Lower leg skin (tissue), 4 donors: ENCODE results near the gene SPCS2. TPM values are rescaled to one million over a fixed set of nuclear protein-coding genes. Genes with fewer than 3 reads are reported as not detected.
"Not testable (repeated sequence)": the region's sequence is repeated elsewhere in the genome, so short reads cannot be mapped to it uniquely, and the experiment has no call there.

Source experiments
- DNase-seq, 2 donors: peaks; one replicate each; pipeline ENCODE4 v3.0.0-alpha.2; 2019; ENCODE audit warnings: low spot score in 2 of 2
- H3K4me3 ChIP-seq: fragments of 200-600 bp; sonication (generic); 2 replicates; pipeline ENCODE4 v1.5.1; 2017; ENCODE audit warnings: mild to moderate bottlenecking, low read depth; ENCODE audit not compliant: poor library complexity, severe bottlenecking
- POLR2A ChIP-seq, 2 donors: fragments of 450-650 bp; IDR thresholded peaks; one replicate each; pipeline ENCODE4 v1.6.1; 2016 to 2017; ENCODE audit warnings: antibody characterized with exemption in 2 of 2, mild to moderate bottlenecking in 1 of 2, moderate library complexity in 1 of 2
- WGBS, 2 donors: methylation state at CpG; one replicate each; pipeline ENCODE4 v1.1.5; 2018; 5-methylcytosine and 5-hydroxymethylcytosine counted together
- intact Hi-C: fragments of 100-400 bp; cut with DNase I; formaldehyde crosslinking; loops from one replicate; pipeline ENCODE4 v1.15.0; 2023; ENCODE audit warnings: low total_unique reads
- total RNA-seq, 4 donors: library from RNA; depleted of rRNA; stranded (reverse); fragments of >200 nt; gene quantifications; one replicate each; pipeline ENCODE4 v1.1.0, GENCODE V29; 2016
- TF ChIP-seq, protein P1 (sequence below), 3 donors: fragments of 450-650 bp; IDR thresholded peaks; one replicate each; pipeline ENCODE4 v1.5.1; 2016; ENCODE audit warnings: antibody characterized with exemption in 3 of 3, mild to moderate bottlenecking in 3 of 3, moderate library complexity in 2 of 3

SPCS2 gene
- total RNA-seq, 4 donors from 2014 or later, result 19.2 to 117 (median 23.9) TPM

GRCh38 chr11:74957937-74958629 is 9.0 kb downstream of the SPCS2 start:
- TF ChIP-seq POLR2A (IDR thresholded peaks at IDR 0.05), result no peak
- TF ChIP-seq, protein P1, sequence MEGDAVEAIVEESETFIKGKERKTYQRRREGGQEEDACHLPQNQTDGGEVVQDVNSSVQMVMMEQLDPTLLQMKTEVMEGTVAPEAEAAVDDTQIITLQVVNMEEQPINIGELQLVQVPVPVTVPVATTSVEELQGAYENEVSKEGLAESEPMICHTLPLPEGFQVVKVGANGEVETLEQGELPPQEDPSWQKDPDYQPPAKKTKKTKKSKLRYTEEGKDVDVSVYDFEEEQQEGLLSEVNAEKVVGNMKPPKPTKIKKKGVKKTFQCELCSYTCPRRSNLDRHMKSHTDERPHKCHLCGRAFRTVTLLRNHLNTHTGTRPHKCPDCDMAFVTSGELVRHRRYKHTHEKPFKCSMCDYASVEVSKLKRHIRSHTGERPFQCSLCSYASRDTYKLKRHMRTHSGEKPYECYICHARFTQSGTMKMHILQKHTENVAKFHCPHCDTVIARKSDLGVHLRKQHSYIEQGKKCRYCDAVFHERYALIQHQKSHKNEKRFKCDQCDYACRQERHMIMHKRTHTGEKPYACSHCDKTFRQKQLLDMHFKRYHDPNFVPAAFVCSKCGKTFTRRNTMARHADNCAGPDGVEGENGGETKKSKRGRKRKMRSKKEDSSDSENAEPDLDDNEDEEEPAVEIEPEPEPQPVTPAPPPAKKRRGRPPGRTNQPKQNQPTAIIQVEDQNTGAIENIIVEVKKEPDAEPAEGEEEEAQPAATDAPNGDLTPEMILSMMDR (IDR thresholded peaks at IDR 0.05), result no peak
- DNase-seq, result no peak
- H3K4me3 ChIP-seq, result no peak overlapping the region
- intact Hi-C loops, result no loop called here
- WGBS, 2 donors, result 96 to 100% methylated on average over 1 of the region's 1 CpG

DNA sequence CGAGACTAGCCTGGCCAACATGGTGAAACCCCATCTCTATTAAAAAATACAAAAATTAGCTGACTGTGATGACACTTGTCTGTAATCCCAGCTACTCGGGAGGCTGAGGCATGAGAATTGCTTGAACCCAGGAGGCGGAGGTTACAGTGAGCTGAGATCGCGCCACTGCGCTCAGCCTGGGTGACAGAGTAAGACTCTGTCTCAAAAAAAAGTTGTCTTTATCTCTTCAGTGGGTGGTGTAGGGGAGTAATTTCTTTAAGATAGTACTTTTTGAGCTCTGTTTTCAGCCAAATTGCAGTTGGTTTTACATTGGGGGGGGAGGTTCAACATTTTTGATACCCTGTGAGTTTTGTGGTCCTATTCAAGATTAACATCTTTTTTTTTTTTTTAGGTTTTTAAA is 11.1 kb downstream of the SPCS2 start:
- H3K4me3 ChIP-seq, DNase-seq, intact Hi-C loops: not testable (repeated sequence)
- 96 to 98% methylated on average over 6 of the region's 6 CpGs for WGBS, 2 donors

- H3K4me3 ChIP-seq, result no peak overlapping the region
- DNase-seq, result no peak
- 91 to 96% methylated on average over 5 of the region's 5 CpGs for WGBS, 2 donors
- TF ChIP-seq POLR2A (IDR thresholded peaks at IDR 0.05), result no peak
- TF ChIP-seq, protein P1 (IDR thresholded peaks at IDR 0.05), result no peak
- intact Hi-C loops, result no loop called here
Measured at GRCh38 chr11:74966651-74967050, 17.6 kb downstream of the SPCS2 start.

DNA sequence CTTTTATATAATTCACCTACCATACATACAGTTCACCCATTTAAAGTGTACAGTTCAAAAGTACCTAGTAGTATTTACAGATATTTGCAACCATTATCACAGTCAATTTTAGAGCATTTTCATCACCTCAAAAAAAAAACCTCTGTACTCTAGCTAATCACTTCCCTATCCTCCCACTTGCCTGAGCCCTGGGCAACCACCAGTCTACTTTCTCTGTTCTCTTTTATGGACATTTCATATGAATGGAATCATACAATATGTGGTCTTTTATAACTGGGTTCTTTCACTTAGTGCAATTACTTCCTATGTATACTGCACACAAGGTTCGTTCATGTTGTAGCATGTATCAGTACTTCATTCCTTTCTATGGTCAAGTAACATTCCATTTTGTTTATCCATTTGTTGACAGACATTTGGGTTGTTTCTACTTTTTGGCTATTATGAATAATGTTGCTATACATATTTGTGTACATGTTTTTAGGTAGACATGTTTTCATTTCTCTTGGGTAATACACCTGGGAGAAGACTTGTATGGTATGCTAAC is 21.9 kb downstream of the SPCS2 start:
- H3K4me3 ChIP-seq, result no peak overlapping the region
- WGBS, 2 donors, result 75 to 89% methylated on average over 1 of the region's 1 CpG
- intact Hi-C loops, result no loop called here
- TF ChIP-seq, protein P1 (IDR thresholded peaks at IDR 0.05), result no peak
- no peak for TF ChIP-seq POLR2A (IDR thresholded peaks at IDR 0.05)
- no peak for DNase-seq

DNA sequence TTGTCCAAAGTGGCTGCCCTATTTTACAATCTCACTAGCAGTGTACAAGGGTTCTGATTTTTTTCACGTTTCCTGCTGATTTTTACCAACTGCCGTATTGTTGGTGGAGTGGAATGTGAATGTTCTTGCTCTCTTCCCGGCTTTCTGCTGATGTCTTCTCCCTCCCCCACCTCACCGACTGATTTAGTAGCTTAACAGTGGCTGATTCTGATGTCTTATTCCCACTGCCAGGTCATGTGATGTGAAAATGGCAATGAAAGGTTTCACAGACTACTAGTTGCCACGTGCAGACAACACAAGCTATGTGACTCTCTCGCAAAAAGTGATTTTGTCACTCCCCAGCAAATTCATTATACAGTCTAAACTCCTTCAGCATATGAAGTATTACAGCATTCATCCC is 22.4 kb downstream of the SPCS2 start:
- H3K4me3 ChIP-seq, result no peak overlapping the region
- WGBS, 2 donors, result 80 to 85% methylated on average over 6 of the region's 6 CpGs
- TF ChIP-seq POLR2A (IDR thresholded peaks at IDR 0.05), result no peak
- TF ChIP-seq, protein P1 (IDR thresholded peaks at IDR 0.05), result no peak
- no peak for DNase-seq
- intact Hi-C loops, result no loop called here

DNA sequence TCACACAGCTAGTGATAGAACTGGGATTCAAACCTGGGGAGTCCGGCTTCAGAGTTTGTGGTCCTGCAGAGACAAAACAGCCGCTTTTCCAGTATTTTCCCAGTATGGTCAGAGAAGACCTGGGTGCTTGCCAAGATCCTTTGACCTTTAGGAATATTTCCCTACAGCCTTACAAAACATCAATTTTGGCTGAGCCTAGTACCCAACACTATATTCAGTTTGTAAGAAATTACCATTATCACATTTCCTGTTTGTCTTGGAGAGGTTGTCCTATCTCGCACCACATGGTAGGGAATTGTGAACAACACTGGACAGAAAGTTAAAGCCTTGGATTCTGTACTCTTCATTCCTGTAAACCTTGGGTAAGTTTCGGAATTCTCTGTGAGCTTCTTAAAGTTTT is 29.0 kb downstream of the SPCS2 start:
- WGBS, 2 donors, result 93 to 94% methylated on average over 4 of the region's 4 CpGs
- TF ChIP-seq, protein P1 (IDR thresholded peaks at IDR 0.05), result no peak
- no peak for TF ChIP-seq POLR2A (IDR thresholded peaks at IDR 0.05)
- no peak for DNase-seq
- H3K4me3 ChIP-seq, result no peak overlapping the region
- intact Hi-C loops, result no loop called here
